Measurements from ENCODE around the gene TIAL1.

- TF ChIP-seq CTCF (IDR thresholded peaks at IDR 0.05; ENCODE audit: low read depth, low read length, missing input control) (no peak), EGR1 (IDR thresholded peaks at IDR 0.05; ENCODE audit: low read depth in 2 of 2) (no peak), ATF3 (IDR thresholded peaks at IDR 0.05) (no peak)
Measured at GRCh38 chr10:119562097-119562496, 34.7 kb downstream of the TIAL1 start.
